SJCRH30 (cell line): ENCODE results near the gene MYH16. TPM values are rescaled to one million over a fixed set of nuclear protein-coding genes. Genes with fewer than 3 reads are reported as not detected.
"Not testable (repeated sequence)": the region's sequence is repeated elsewhere in the genome, so short reads cannot be mapped to it uniquely, and the experiment has no call there.

Experiments
- DNase-seq, 2 experiments: peaks; one replicate each; pipeline ENCODE4 v3.0.0-alpha.2; 2015 to 2020
- H3K27ac ChIP-seq: fragments of 250-450 bp; sonication (Bioruptor Pico); 2 replicates; pipeline ENCODE4 v1.5.1; 2020; ENCODE audit warnings: mild to moderate bottlenecking, moderate library complexity
- H3K27me3 ChIP-seq: fragments of 250-450 bp; sonication (Bioruptor Pico); 2 replicates; pipeline ENCODE4 v1.5.1; 2020; ENCODE audit warnings: mild to moderate bottlenecking, moderate library complexity
- H3K36me3 ChIP-seq: fragments of 250-450 bp; sonication (Bioruptor Pico); 2 replicates; pipeline ENCODE4 v1.5.1; 2020; ENCODE audit warnings: mild to moderate bottlenecking, moderate library complexity
- H3K4me1 ChIP-seq: fragments of 250-450 bp; sonication (Bioruptor Pico); 2 replicates; pipeline ENCODE4 v1.5.1; 2020; ENCODE audit warnings: mild to moderate bottlenecking, moderate library complexity
- H3K4me3 ChIP-seq: fragments of 250-450 bp; sonication (Bioruptor Pico); 2 replicates; pipeline ENCODE4 v1.5.1; 2020; ENCODE audit warnings: mild to moderate bottlenecking, moderate library complexity
- H3K9me3 ChIP-seq: fragments of 250-450 bp; sonication (Bioruptor Pico); replicated peaks from 2 replicates; pipeline ENCODE4 v1.5.1; 2020; ENCODE audit warnings: mild to moderate bottlenecking, moderate library complexity
- total RNA-seq: library from RNA; depleted of rRNA; stranded (reverse); fragments of >200 nt; shearing (Covaris generic); gene quantifications from 2 replicates; pipeline ENCODE4 v1.2.3, GENCODE V29; 2014

MYH16 gene
- total RNA-seq, 1 experiment from 2014 or later: 0.12 TPM

DNA sequence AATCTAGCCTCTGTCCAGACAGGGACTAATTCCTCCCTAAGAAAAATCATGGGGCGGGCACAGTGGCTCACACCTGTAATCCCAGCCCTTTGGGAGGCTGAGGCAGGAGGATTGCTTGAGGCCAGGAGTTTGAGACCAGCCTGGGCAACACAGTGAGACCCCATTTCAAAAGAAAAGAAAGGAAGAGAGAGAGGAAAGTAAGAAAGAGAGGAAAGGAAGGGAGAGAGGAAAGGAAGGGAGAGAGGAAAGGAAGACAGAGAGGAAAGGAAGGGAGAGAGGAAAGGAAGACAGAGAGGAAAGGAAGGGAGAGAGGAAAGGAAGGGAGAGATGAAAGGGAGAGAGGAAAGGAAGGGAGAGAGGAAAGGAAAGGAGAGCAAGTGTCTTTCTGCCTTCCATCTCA is 922 bp downstream of the MYH16 start:
- H3K36me3 ChIP-seq, H3K4me1 ChIP-seq, H3K27ac ChIP-seq, H3K9me3 ChIP-seq, DNase-seq, H3K27me3 ChIP-seq, H3K4me3 ChIP-seq: not testable (repeated sequence)

DNA sequence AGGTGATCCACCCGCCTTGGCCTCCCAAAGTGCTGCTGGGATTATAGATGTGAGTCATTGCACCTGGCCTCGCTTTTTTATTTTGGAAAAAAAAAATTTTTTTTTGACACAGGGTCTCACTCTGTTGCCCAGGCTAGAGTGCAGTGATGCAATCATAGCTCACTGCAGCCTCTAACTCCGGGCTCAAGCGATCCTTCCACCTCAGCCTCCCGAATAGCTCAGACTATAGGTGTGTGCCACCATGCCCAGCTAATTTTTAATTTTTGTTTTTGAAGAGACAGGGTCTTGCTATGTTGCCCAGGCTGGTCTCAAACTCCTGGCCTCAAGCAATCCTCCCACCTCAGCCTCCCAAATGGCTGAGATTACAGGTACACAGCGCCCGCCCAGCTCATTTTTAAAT is 2.3 kb downstream of the MYH16 start:
- not testable (repeated sequence) for H3K27ac ChIP-seq, H3K4me3 ChIP-seq, H3K36me3 ChIP-seq, DNase-seq, H3K9me3 ChIP-seq, H3K27me3 ChIP-seq, H3K4me1 ChIP-seq

DNA sequence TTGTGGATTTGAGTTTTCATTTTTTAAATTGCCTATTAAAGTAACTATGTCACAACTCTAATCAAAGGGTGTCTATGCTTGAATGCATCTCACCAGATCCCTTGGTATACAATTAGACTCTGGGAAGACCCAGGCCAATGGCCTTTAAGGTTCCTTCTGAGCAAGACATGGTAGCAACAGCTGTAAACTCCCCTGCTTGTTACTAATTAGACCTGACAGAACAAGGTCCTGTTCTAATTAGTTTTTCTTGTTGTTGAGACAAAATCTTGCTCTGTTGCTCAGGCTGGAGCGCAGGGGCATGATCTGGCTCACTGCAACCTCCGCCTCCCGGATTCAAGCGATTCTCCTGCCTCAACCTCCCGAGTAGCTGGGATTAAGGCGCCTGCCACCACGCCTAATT is 2.9 kb downstream of the MYH16 start:
- DNase-seq: no peak
- H3K27me3 ChIP-seq: no peaks in the 10 kb centered on the region
- no peaks in the 10 kb centered on the region for H3K9me3 ChIP-seq
- H3K27ac ChIP-seq: no peak overlapping the region
- H3K36me3 ChIP-seq: no peaks in the 10 kb centered on the region
- no peak overlapping the region for H3K4me3 ChIP-seq
- no peaks in the 10 kb centered on the region for H3K4me1 ChIP-seq

DNA sequence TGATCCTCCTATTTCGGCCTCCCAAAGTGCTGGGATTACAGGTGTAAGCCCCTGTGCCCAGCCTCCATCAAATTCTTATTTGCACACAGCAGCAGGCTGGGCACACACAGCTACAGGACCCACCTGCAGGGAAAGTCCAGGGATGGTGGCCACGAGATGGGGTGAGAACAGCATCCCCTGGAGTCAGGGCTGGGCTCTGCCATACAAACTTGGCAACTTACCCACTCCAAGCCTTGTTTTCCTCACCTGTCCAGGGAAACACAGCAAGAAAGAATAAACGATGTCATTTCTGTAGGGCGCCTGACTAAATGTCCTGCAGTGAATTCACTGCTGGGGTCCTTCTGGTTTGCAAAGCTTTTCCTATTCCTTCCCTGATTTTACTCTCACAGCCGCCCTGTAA is 5.5 kb downstream of the MYH16 start:
- Histone ChIP-seq H3K4me1 (no peaks in the 10 kb centered on the region), H3K9me3 (no peaks in the 10 kb centered on the region), H3K27me3 (no peaks in the 10 kb centered on the region), H3K4me3 (no peak overlapping the region), H3K27ac (no peak overlapping the region), H3K36me3 (no peaks in the 10 kb centered on the region)
- DNase-seq: no peak

DNA sequence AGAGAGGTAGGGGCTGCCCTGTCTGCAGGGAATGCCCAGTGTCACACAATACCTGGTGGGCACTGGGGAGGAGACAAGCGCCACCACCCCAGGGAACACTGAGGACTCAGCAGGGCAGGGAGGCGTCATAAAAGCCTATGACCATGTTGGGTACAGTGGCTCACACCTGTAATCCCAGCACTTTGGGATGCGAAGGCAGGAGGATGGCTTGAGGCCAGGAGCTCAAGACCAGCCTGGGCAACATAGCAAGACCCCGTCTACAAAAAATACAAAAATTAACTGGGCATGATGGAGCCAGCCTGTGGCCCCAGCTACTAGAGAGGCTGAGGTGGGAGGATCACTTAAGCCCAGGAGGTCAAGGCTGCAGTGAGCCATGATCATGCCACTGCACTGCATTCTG is 11.5 kb downstream of the MYH16 start:
- H3K27me3 ChIP-seq: not testable (repeated sequence)

DNA sequence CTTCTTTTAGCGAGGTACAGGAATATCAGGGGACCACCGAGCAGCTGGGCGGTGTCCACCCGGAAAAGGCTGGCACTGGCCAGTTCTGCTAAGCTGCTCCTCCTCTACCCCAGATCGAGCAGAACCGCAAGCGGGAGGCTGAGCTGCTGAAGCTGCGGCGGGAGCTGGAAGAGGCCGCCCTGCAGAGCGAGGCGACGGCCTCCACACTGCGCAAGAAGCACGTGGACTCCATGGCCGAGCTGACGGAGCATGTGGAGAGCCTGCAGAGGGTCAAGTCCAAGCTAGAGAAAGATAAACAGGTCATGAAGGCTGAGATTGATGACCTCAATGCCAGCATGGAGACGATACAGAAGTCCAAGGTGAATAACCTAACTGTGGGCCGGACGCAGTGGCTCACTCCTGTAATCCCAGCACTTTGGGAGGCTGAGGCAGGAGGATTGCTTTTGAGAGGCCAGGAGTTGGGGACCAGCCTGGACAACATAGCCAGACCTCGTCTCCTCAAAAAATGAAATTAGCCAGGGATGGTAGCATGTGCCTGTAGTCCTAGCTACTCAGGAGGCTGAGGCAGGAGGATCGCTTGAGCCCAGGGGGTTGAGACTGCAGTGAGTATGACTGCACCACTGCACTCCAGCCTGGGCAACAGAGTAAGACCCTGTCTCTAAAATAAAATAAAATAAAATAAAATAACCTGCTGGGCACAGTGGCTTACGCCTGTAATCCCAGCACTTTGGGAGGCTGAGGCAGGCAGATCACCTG is 15.3 kb downstream of the MYH16 start:
- Histone ChIP-seq H3K27me3 (no peaks in the 10 kb centered on the region), H3K9me3 (no peaks in the 10 kb centered on the region), H3K36me3 (no peaks in the 10 kb centered on the region), H3K4me1 (no peaks in the 10 kb centered on the region), H3K27ac (no peak overlapping the region), H3K4me3 (no peak overlapping the region)
- no peak for DNase-seq

More for the DNA sequence above, 11.5 kb downstream of the MYH16 start:
- DNase-seq, H3K27ac ChIP-seq, H3K9me3 ChIP-seq, H3K4me3 ChIP-seq, H3K4me1 ChIP-seq, H3K36me3 ChIP-seq: not testable (repeated sequence)

DNA sequence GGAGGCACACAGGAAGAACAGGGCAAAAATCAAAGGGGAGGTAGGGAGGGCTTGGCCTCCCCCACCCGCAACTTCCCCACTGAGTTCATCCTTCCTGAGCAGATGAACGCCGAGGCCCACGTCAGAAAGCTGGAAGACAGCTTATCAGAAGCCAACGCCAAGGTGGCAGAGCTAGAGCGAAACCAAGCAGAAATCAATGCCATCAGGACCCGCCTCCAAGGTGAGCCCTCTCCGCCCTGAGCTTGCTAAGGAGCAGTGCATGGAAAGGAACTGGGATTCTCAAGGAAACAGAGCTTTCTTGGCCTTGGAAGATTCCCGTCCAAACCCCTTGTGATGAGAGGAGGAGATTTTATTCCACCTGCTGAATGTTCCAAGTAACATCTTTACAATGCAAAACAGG is 16.5 kb downstream of the MYH16 start:
- DNase-seq: no peak
- Histone ChIP-seq H3K36me3 (no peaks in the 10 kb centered on the region), H3K27ac (no peak overlapping the region), H3K4me1 (no peaks in the 10 kb centered on the region), H3K4me3 (no peak overlapping the region), H3K9me3 (no peaks in the 10 kb centered on the region), H3K27me3 (no peaks in the 10 kb centered on the region)

DNA sequence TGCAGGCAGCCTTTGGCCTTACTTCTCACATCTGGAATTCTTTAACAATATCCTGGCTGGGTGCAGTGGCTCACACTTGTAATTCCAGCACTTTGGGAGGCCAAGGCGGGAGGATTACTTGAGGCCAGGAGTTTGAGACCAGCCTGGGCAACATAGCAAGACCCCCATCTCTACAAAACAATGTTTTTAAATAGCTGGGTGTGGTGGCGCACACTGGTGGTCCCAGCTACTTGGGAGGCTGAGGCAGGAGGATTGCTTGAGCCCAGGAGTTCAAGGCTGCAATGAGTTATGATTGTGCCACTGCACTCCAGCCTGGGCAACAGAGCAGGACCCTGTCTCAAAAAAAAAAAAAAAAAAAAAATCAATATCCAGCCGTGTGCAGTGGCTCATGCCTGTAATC is 17.5 kb downstream of the MYH16 start:
- not testable (repeated sequence) for H3K9me3 ChIP-seq, H3K4me1 ChIP-seq, H3K36me3 ChIP-seq, H3K4me3 ChIP-seq, H3K27me3 ChIP-seq, DNase-seq, H3K27ac ChIP-seq

DNA sequence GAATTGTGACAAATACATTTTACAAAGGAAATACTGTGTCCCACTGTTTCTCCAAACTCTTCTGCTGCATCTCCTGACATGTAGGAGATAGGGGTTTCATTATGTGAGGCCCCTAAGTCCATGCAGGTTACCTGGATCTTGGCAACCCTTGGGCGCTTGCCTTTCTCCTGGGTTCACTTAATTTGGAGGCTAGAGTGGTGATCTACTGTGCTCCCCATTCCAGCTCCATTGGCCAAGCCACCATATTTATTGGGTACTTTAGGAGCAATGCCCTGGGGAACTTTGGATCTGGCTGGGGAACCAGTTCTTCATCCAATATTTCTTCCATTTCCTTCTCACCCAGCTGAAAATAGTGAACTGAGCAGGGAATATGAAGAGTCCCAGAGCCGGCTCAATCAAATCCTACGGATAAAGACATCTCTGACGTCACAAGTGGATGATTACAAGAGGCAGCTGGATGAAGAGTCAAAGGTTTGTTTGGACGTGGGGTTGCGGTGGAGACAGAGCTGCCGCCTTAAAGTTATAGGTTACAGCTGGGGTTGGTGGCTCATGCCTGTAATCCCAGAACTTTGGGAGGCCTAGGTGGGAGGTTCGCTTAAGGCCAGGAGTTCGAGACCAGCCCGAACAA is 18.5 kb downstream of the MYH16 start:
- H3K27me3 ChIP-seq: no peaks in the 10 kb centered on the region
- H3K4me3 ChIP-seq: no peak overlapping the region
- no peaks in the 10 kb centered on the region for H3K4me1 ChIP-seq
- DNase-seq: peak; percentile 35 to 54
- no peak overlapping the region for H3K27ac ChIP-seq
- no peaks in the 10 kb centered on the region for H3K36me3 ChIP-seq
- H3K9me3 ChIP-seq: no peaks in the 10 kb centered on the region

DNA sequence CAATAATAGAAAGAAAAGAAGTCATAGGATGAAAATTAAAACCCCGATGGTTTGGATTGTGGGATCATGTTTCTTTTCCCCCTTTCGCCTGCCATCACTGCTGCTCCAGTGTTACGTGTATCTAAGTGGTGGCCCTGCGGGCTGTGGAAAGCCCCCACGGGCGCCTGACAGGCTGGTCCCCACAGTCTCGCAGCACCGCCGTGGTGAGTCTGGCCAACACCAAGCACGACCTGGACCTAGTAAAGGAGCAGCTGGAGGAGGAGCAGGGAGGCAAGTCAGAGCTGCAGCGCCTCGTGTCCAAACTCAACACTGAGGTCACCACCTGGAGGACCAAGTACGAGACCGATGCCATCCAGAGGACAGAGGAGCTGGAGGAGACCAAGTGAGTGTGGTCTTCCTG is 19.5 kb downstream of the MYH16 start:
- H3K9me3 ChIP-seq: no peaks in the 10 kb centered on the region
- no peaks in the 10 kb centered on the region for H3K4me1 ChIP-seq
- no peak overlapping the region for H3K27ac ChIP-seq
- no peak for DNase-seq
- H3K27me3 ChIP-seq: no peaks in the 10 kb centered on the region
- no peaks in the 10 kb centered on the region for H3K36me3 ChIP-seq
- H3K4me3 ChIP-seq: no peak overlapping the region

DNA sequence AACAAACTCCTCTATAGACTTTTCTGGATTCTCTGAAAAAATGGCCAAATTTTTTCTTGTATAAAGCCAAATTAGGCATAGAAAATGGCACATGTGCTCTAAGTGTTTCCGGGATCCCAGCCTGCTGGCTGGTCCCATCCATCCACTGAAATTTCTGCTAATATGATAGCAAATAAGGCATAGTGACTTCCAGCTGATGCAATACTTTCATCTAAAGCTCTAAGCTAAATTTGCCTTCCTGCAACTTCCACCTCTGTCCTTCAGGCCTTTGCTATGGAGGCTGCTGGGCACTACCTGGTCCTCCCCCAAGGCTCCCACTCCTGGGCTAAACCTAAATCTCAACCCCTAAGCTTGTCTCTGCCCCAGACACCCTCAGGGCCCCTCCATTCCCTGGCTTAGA is 20.5 kb downstream of the MYH16 start:
- no peaks in the 10 kb centered on the region for H3K4me1 ChIP-seq
- no peaks in the 10 kb centered on the region for H3K27me3 ChIP-seq

DNA sequence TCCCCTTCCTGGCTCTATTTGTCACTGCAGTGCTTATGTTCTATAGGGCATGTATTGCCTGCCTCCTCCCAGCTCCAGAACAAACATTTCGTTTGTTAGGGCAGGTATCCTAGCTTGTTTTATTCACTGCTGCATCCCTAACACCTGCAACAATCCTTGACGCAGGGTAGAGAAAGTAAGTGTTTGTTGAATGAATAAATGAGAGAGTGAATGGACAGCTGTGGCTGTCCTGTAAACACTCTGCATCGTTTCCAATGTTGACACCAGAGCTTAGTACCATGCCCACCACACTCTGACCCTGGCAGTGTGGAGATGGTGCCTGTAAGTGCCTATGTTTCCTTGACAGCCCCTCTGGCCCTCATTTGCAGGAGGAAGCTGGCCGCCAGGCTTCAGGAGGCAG is 21.0 kb downstream of the MYH16 start:
- no peak for DNase-seq
- H3K4me3 ChIP-seq: no peak overlapping the region
- no peaks in the 10 kb centered on the region for H3K27me3 ChIP-seq
- H3K36me3 ChIP-seq: no peaks in the 10 kb centered on the region
- H3K9me3 ChIP-seq: no peaks in the 10 kb centered on the region
- no peak overlapping the region for H3K27ac ChIP-seq
- H3K4me1 ChIP-seq: no peaks in the 10 kb centered on the region

More for the DNA sequence above, 20.5 kb downstream of the MYH16 start:
- Histone ChIP-seq H3K27ac (no peak overlapping the region), H3K9me3 (no peaks in the 10 kb centered on the region), H3K36me3 (no peaks in the 10 kb centered on the region), H3K4me3 (no peak overlapping the region)
- DNase-seq: no peak

DNA sequence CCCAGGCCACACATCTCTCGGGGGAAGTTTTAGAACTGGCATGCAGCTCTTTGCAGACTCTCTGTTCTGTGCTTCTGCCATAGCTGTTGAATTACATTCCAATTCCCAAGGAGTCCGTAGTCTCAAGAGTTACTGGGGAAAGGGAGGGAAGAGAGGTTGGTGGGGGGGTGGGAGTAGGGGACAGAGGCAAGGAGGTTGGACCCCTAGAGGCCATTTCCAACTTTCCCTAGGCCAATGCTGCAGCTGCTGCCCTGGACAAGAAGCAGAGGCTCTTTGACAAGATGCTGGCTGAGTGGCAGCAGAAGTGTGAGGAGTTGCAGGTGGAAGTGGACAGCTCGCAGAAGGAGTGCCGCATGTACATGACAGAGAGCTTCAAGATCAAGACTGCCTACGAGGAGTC is 23.8 kb downstream of the MYH16 start:
- no peaks in the 10 kb centered on the region for H3K4me1 ChIP-seq
- H3K9me3 ChIP-seq: no peaks in the 10 kb centered on the region
- no peak overlapping the region for H3K4me3 ChIP-seq
- no peak for DNase-seq
- H3K36me3 ChIP-seq: no peaks in the 10 kb centered on the region
- no peaks in the 10 kb centered on the region for H3K27me3 ChIP-seq
- no peak overlapping the region for H3K27ac ChIP-seq

DNA sequence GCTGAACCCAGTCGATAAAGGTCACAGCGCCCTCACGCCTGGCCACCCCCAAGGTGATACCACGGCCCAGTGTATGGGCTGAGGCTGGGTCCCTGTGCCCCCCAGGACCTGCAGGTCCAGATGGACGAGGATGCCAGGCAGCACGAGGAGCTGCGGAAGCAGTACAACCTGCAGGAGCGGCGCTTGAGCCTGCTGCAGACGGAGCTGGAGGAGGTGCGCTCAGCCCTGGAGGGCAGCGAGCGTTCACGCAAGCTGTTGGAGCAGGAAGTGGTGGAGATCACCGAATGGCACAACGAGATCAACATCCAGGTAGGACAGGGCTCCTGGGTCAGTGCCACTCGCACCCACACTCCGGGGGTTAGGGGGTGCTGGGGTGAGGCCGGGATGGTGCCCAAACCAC is 28.9 kb downstream of the MYH16 start:
- Histone ChIP-seq H3K27ac (no peak overlapping the region), H3K4me1 (no peaks in the 10 kb centered on the region), H3K4me3 (no peak overlapping the region), H3K36me3 (no peaks in the 10 kb centered on the region), H3K27me3 (no peaks in the 10 kb centered on the region), H3K9me3 (no peaks in the 10 kb centered on the region)
- no peak for DNase-seq

DNA sequence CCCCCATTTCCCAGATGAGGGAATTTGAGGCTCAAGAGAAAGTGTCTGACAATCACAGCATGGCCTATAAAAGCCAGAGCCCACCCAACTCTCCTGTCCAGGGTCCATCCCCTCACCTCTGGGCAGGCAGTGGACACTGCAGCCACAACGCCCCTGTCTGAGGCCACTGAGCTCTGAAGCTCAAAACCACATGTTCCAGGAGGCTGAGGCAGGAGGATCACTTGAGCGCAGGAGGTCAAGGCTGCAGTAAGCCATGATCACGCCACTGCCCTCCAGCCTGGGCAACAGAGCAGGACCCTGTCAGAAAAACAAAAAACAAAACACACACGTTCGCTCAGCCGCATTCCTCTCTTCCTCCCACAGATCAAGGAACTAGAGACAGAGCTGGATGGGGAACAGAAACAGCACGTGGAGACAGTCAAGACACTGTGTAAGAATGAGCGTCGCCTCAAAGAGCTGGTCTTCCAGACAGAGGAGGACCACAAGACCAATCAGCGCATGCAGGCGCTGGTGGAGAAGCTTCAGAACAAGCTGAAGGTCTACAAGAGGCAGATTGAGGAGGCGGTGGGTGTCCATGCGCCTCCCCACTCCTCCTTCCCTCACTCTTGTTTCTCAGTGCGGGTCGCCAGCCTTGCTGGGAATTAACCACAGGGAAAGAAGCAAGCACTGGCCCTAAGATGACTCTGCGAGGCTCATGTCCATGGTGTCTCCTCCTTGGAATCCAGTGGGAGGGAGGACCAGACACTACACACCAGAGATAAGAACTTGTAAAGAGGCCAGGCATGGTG is 33.0 kb downstream of the MYH16 start:
- H3K4me1 ChIP-seq: no peaks in the 10 kb centered on the region
- no peak overlapping the region for H3K27ac ChIP-seq
- H3K27me3 ChIP-seq: no peaks in the 10 kb centered on the region
- peaks cover 3% of the 10 kb centered on the region; the same call in 1 of the 2 replicates for H3K9me3 ChIP-seq
- no peak overlapping the region for H3K4me3 ChIP-seq
- DNase-seq: no peak
- H3K36me3 ChIP-seq: no peaks in the 10 kb centered on the region
